Stimulated activated CD4-positive, alpha-beta T cell treated with anti-CD3 and anti-CD28 coated beads, TNF-alpha, amount 100 ng/mL, for 24 hours (primary cell): Measurements from ENCODE around the gene ENTPD8.

Experiments used
- DNase-seq, 3 experiments: peaks; one replicate each; pipeline ENCODE4 v3.0.0-alpha.2; 2020; ENCODE audit warnings: low read depth in 3 of 3

The ENTPD8 gene

GRCh38 chr9:137441289-137441934 lies at the start of gene ENTPD8:
Gene ENTPD8 (minus strand): TSS chr9:137441357. CDS start chr9:137438285, 3,072 bp downstream.
- no peak for DNase-seq

- no peak for DNase-seq
Observed at GRCh38 chr9:137490532-137491186, 49.5 kb upstream of the ENTPD8 start.

- no peak for DNase-seq
Observed at GRCh38 chr9:137488906-137489305, 47.7 kb upstream of the ENTPD8 start.

GRCh38 chr9:137488327-137488653 lies 47.1 kb upstream of the ENTPD8 start:
- no peak for DNase-seq

- DNase-seq: no peak
Observed at GRCh38 chr9:137487454-137488326, 46.5 kb upstream of the ENTPD8 start.

GRCh38 chr9:137486545-137487453 lies 45.6 kb upstream of the ENTPD8 start:
- no peak for DNase-seq

- DNase-seq: no peak
Observed at GRCh38 chr9:137486141-137486490, 45.0 kb upstream of the ENTPD8 start.

GRCh38 chr9:137485343-137486140 lies 44.4 kb upstream of the ENTPD8 start:
- DNase-seq: no peak

GRCh38 chr9:137484551-137485315 lies 43.6 kb upstream of the ENTPD8 start:
- no peak for DNase-seq

GRCh38 chr9:137482094-137482781 lies 41.1 kb upstream of the ENTPD8 start:
- no peak for DNase-seq

- DNase-seq: no peak
Observed at GRCh38 chr9:137480686-137481683, 39.8 kb upstream of the ENTPD8 start.

GRCh38 chr9:137479892-137480685 lies 38.9 kb upstream of the ENTPD8 start:
- no peak for DNase-seq

GRCh38 chr9:137478962-137479861 lies 38.1 kb upstream of the ENTPD8 start:
- no peak for DNase-seq

- no peak for DNase-seq
Observed at GRCh38 chr9:137478613-137478961, 37.4 kb upstream of the ENTPD8 start.

GRCh38 chr9:137477778-137478612 lies 36.8 kb upstream of the ENTPD8 start:
- no peak for DNase-seq

- no peak for DNase-seq
Observed at GRCh38 chr9:137476856-137477255, 35.7 kb upstream of the ENTPD8 start.
